HCT116 (cell line): Measurements from ENCODE around the gene DDX20. TPM values are rescaled to one million over a fixed set of nuclear protein-coding genes. Genes with fewer than 3 reads are reported as not detected.

Experiments used
- ATAC-seq: fragments of 200-7000 bp; cut with Tn5 transposase; 2 replicates; pipeline ENCODE4 v1.9.1; 2020; ENCODE audit warnings: mild to moderate bottlenecking, moderate library complexity
- Bru-seq: library from RNA; stranded (reverse); fragments of 400-500 nt; gene quantifications from one replicate; lab custom pipeline; 2021; lab: Mats Ljungman, UMichigan
- BruChase-seq, 2 experiments: library from RNA; stranded (reverse); fragments of 400-500 nt; gene quantifications; one replicate each; lab custom pipeline; 2021; lab: Mats Ljungman, UMichigan
- BruUV-seq: library from RNA; stranded (reverse); fragments of 400-500 nt; replicated peaks from 2 replicates; lab custom pipeline; 2021; lab: Mats Ljungman, UMichigan
- CTCF ChIA-PET: fragments of 300-600 bp; sonication (Branson Sonifier 250); formaldehyde crosslinking; loops from one replicate; lab custom pipeline; 2021; ENCODE audit warnings: antibody characterized with exemption; lab: Charles Lee
- POLR2A ChIA-PET: fragments of 300-600, 350-600 bp; sonication (Branson Sonifier 250); formaldehyde crosslinking; loops from one replicate; lab custom pipeline; 2021; ENCODE audit warnings: antibody characterized with exemption; lab: Charles Lee
- RAD21 ChIA-PET, 2 experiments: fragments of 300-600 bp; sonication (Branson Sonifier 250); formaldehyde crosslinking; loops; one replicate each; lab custom pipeline; 2023; ENCODE audit warnings: low total read pairs in 2 of 2; ENCODE audit not compliant: uncharacterized antibody in 2 of 2, unreplicated experiment in 2 of 2, low non-redundant PET in 1 of 2; lab: Charles Lee
- DNase-seq: peaks from one replicate; pipeline ENCODE4 v3.0.0-alpha.2; 2010; ENCODE audit warnings: low read depth, low spot score
- H2AFZ ChIP-seq: fragments of 200-600 bp; shearing (Covaris generic), sonication (generic); 2 replicates; pipeline ENCODE4 v1.6.1; 2017; ENCODE audit warnings: low read depth, mixed run types, mixed read lengths, antibody characterized with exemption, low read length; ENCODE audit not compliant: poor library complexity, severe bottlenecking
- H3K27ac ChIP-seq: 2 replicates; pipeline ENCODE4 v1.5.1; 2012; ENCODE audit warnings: low read depth, low read length
- H3K27me3 ChIP-seq: fragments of 200-600 bp; sonication (generic); 2 replicates; pipeline ENCODE4 v1.6.1; 2016; ENCODE audit warnings: mixed run types, low read length, mixed read lengths; ENCODE audit not compliant: insufficient read depth
- H3K36me3 ChIP-seq, 2 experiments: fragments of 200-500 bp in 1 of 2; fragments of 200-600 bp in 1 of 2; sonication (Bioruptor generic) in 1 of 2; sonication (generic) in 1 of 2; 2 replicates each; pipeline versions ENCODE4 v1.5.1 to v1.6.1; 2014 to 2016; ENCODE audit warnings: low read length in 2 of 2, inconsistent platforms in 1 of 2, mixed read lengths in 1 of 2, mixed run types in 1 of 2; ENCODE audit not compliant: insufficient read depth in 2 of 2, control insufficient read depth in 1 of 2
- H3K4me1 ChIP-seq, 2 experiments: fragments of 200-600 bp in 1 of 2; sonication (generic) in 1 of 2; 2 replicates each; pipeline versions ENCODE4 v1.5.1 to v1.6.1; 2012 to 2017; ENCODE audit warnings: low read length in 2 of 2, inconsistent platforms in 1 of 2, mild to moderate bottlenecking in 1 of 2, mixed read lengths in 1 of 2, mixed run types in 1 of 2, moderate library complexity in 1 of 2; ENCODE audit not compliant: insufficient read depth in 2 of 2, control insufficient read depth in 1 of 2
- H3K4me2 ChIP-seq: fragments of 200-600 bp; sonication (generic); 2 replicates; pipeline ENCODE4 v1.6.1; 2017; ENCODE audit warnings: mixed run types, low read length, mixed read lengths
- H3K4me3 ChIP-seq, 2 experiments: fragments of 200-600 bp in 1 of 2; sonication (generic) in 1 of 2; replicated peaks in 1 of 2; 2 replicates each; pipeline ENCODE4 v1.5.1; 2011 to 2016; ENCODE audit warnings: low read length in 2 of 2, control low read depth in 1 of 2, low read depth in 1 of 2, mild to moderate bottlenecking in 1 of 2, mixed read lengths in 1 of 2, mixed run types in 1 of 2
- H3K79me2 ChIP-seq: fragments of 200-600 bp; sonication (generic); 2 replicates; pipeline ENCODE4 v1.6.1; 2017; ENCODE audit warnings: mild to moderate bottlenecking, mixed run types, low read length, moderate library complexity, mixed read lengths; ENCODE audit not compliant: insufficient read depth
- H3K9ac ChIP-seq: fragments of 200-600 bp; sonication (generic); 2 replicates; pipeline ENCODE4 v1.6.1; 2016; ENCODE audit warnings: low read length, mixed read lengths
- H3K9me2 ChIP-seq: fragments of 200-600 bp; sonication (generic), shearing (Covaris generic); 2 replicates; pipeline ENCODE4 v1.6.1; 2017; ENCODE audit warnings: mixed run types, mild to moderate bottlenecking, moderate library complexity; ENCODE audit not compliant: insufficient read depth
- H3K9me3 ChIP-seq, 2 experiments: fragments of 200-500 bp in 1 of 2; fragments of 200-600 bp in 1 of 2; sonication (Bioruptor generic) in 1 of 2; sonication (generic) in 1 of 2; 2 replicates each; pipeline ENCODE4 v1.6.1; 2014 to 2017; ENCODE audit warnings: low read length in 2 of 2, mixed read lengths in 2 of 2, inconsistent platforms in 1 of 2, low read depth in 1 of 2, mild to moderate bottlenecking in 1 of 2, mixed run types in 1 of 2, moderate library complexity in 1 of 2; ENCODE audit not compliant: control insufficient read depth in 1 of 2, insufficient read depth in 1 of 2
- H4K20me1 ChIP-seq: fragments of 200-600 bp; sonication (generic), shearing (Covaris generic); 2 replicates; pipeline ENCODE4 v1.6.1; 2017; ENCODE audit warnings: mixed run types, mild to moderate bottlenecking, moderate library complexity; ENCODE audit not compliant: insufficient read depth
- CBX3 ChIP-seq: IDR thresholded peaks from 2 replicates; pipeline ENCODE4 v1.6.1; 2012; ENCODE audit warnings: low read depth
- CEBPB ChIP-seq: IDR thresholded peaks from 2 replicates; pipeline ENCODE4 v1.6.1; 2012; ENCODE audit warnings: low read depth
- CTCF ChIP-seq, 3 experiments: fragments of 200-600 bp in 1 of 3; sonication (generic) in 1 of 3; IDR thresholded peaks in 2 of 3; conservative IDR thresholded peaks in 1 of 3; 2 replicates each; pipeline ENCODE4 v1.5.1; 2012 to 2017; ENCODE audit warnings: low read depth in 2 of 3, low read length in 2 of 3, antibody characterized with exemption in 1 of 3, borderline replicate concordance in 1 of 3, control low read depth in 1 of 3, mild to moderate bottlenecking in 1 of 3, mixed read lengths in 1 of 3, mixed run types in 1 of 3, moderate library complexity in 1 of 3; ENCODE audit not compliant: insufficient read depth in 1 of 3
- EGR1 ChIP-seq: IDR thresholded peaks from 2 replicates; pipeline ENCODE4 v1.6.1; 2012; ENCODE audit warnings: low read depth
- EZH2 ChIP-seq: fragments of 200-600 bp; sonication (generic); IDR thresholded peaks from 2 replicates; pipeline ENCODE4 v1.6.1; 2017; ENCODE audit warnings: antibody characterized with exemption, mixed run types
- EZH2phosphoT487 ChIP-seq: fragments of 200-600 bp; IDR thresholded peaks from 2 replicates; pipeline ENCODE4 v1.6.1; 2018; ENCODE audit warnings: antibody characterized with exemption, borderline replicate concordance
- JUND ChIP-seq: IDR thresholded peaks from 2 replicates; pipeline ENCODE4 v1.6.1; 2012
- MAX ChIP-seq: IDR thresholded peaks from 2 replicates; pipeline ENCODE4 v1.6.1; 2012
- POLR2A ChIP-seq: IDR thresholded peaks from 2 replicates; pipeline ENCODE4 v1.7.0; 2011; ENCODE audit warnings: borderline replicate concordance; ENCODE audit not compliant: insufficient read depth, insufficient read length; ENCODE audit errors: extremely low read depth
- POLR2AphosphoS5 ChIP-seq: IDR thresholded peaks from 2 replicates; pipeline ENCODE4 v1.6.1; 2011; ENCODE audit warnings: mild to moderate bottlenecking, low read depth, low read length, moderate library complexity
- RAD21 ChIP-seq: IDR thresholded peaks from 2 replicates; pipeline ENCODE4 v1.6.1; 2012; ENCODE audit warnings: low read depth, mild to moderate bottlenecking
- SIN3A ChIP-seq: IDR thresholded peaks from 2 replicates; pipeline ENCODE4 v1.6.1; 2012; ENCODE audit warnings: low read depth
- SP1 ChIP-seq: IDR thresholded peaks from 2 replicates; pipeline ENCODE4 v1.6.1; 2012; ENCODE audit warnings: low read depth
- SRF ChIP-seq: IDR thresholded peaks from 2 replicates; pipeline ENCODE4 v1.6.1; 2012; ENCODE audit warnings: low read depth
- TCF7L2 ChIP-seq: IDR thresholded peaks from 2 replicates; pipeline ENCODE4 v1.7.0; 2011; ENCODE audit warnings: borderline replicate concordance, inconsistent platforms; ENCODE audit not compliant: insufficient read depth, insufficient read length; ENCODE audit errors: extremely low read depth
- YY1 ChIP-seq: IDR thresholded peaks from 2 replicates; pipeline ENCODE4 v1.6.1; 2011; ENCODE audit warnings: low read length, low read depth, moderate library complexity, mild to moderate bottlenecking; ENCODE audit not compliant: insufficient replicate concordance; ENCODE audit errors: extremely low read depth
- ZBTB33 ChIP-seq: IDR thresholded peaks from 2 replicates; pipeline ENCODE4 v1.6.1; 2011; ENCODE audit warnings: mild to moderate bottlenecking, low read length, moderate library complexity; ENCODE audit not compliant: insufficient replicate concordance; ENCODE audit errors: extremely low read depth
- ZFX ChIP-seq: fragments of 450-650 bp; IDR thresholded peaks from 2 replicates; pipeline ENCODE4 v1.6.1; 2017
- intact Hi-C: fragments of 100-400 bp; cut with micrococcal nuclease; formaldehyde crosslinking; loops from 2 replicates; pipeline ENCODE4 v1.10.0; 2022
- long read RNA-seq: library from polyadenylated mRNA; unstranded; transcript quantifications from one replicate; pipeline ENCODE4 v2.0.0, GENCODE V29; 2021; ENCODE audit not compliant: unreplicated experiment
- polyA plus RNA-seq: library from polyadenylated mRNA; unstranded; fragments of >200 nt; gene quantifications from 2 replicates; pipeline ENCODE4 v1.2.1, GENCODE V29; 2012; ENCODE audit warnings: missing spikeins
- total RNA-seq: library from RNA; stranded (reverse); gene quantifications from one replicate; pipeline ENCODE4 v1.2.1, GENCODE V29; 2021; ENCODE audit not compliant: unreplicated experiment

DDX20 gene
- total RNA-seq (14.9 TPM), Bru-seq, nascent RNA (percentile 85 among the genes with signal in this experiment), BruChase-seq, experiment 1, labeled RNA remaining after a 6-hour chase (percentile 74 among the genes with signal in this experiment), BruChase-seq, experiment 2, labeled RNA remaining after a 2-hour chase (percentile 91 among the genes with signal in this experiment)
- polyA plus RNA-seq, result 3.5 and 5.8 TPM in 2 replicates
- long read RNA-seq, full-length matches to known transcripts, result 34 of 47 reads
- long read RNA-seq, partial matches to known transcripts, result 4 of 47 reads
- long read RNA-seq, other reads (novel, unspliced or antisense), result 9 of 47 reads

GRCh38 chr1:111755331-111756123 lies at the start of gene DDX20:
DDX20 (plus strand) TSS chr1:111755901; CDS start chr1:111755925, 24 bp downstream.
- H3K9me2 ChIP-seq, result no peaks in the 10 kb centered on the region
- peak within 1 kb of the TSS; percentile 89 for H3K27ac ChIP-seq
- RAD21 ChIA-PET, result interaction anchor here (0.8 to 1.6 kb wide), 3 partner anchors 8 to 247 kb away, joined by 3 to 4 read pairs (median 3); partner anchors contain the start of gene INKA2 (in 1 of the 2)
- peak; percentile 86 for TF ChIP-seq SIN3A
- peak; percentile 86 for TF ChIP-seq MAX
- peak; percentile 79; the same call in 1 of the 2 replicates for TF ChIP-seq CBX3
- peak; percentile 90; the same call in 1 of the 2 replicates for TF ChIP-seq ZFX
- TF ChIP-seq CEBPB, result no peak
- peak; percentile 73 for TF ChIP-seq POLR2AphosphoS5
- TF ChIP-seq YY1, result peak; percentile 86
- TF ChIP-seq SP1, result peak; percentile 75
- TF ChIP-seq RAD21, result peak; percentile 70
- peak; percentile 70 for TF ChIP-seq POLR2A
- peak; percentile 96 for TF ChIP-seq ZBTB33
- peak; percentile 72 for TF ChIP-seq EGR1
- no peak; the same call in none of the 2 replicates for TF ChIP-seq JUND
- no peak for TF ChIP-seq SRF
- TF ChIP-seq CTCF (IDR thresholded peaks at IDR 0.05 in 2 of 3, conservative IDR thresholded peaks at IDR 0.05 in 1 of 3; ENCODE audit: borderline replicate concordance in 1 of 3, insufficient read depth in 1 of 3, low read depth in 2 of 3, low read length in 2 of 3), result peak; percentile 66 to 89 (median 85); a peak in 5 of 6 replicates
- TF ChIP-seq EZH2phosphoT487, result no peak
- TF ChIP-seq TCF7L2, result peak; percentile 86
- no peak for TF ChIP-seq EZH2
- H3K4me2 ChIP-seq, result peak within 1 kb of the TSS; percentile 84
- CTCF ChIA-PET, result interaction anchor here (0.7 to 2.6 kb wide), 9 partner anchors 8 to 274 kb away, joined by 4 to 8 read pairs (median 5); partner anchors contain the start of gene INKA2
- H3K4me1 ChIP-seq, result peaks cover 11 to 18% of the 10 kb centered on the region in 2 experiments
- H3K27me3 ChIP-seq, result no peaks in the 10 kb centered on the region
- H3K4me3 ChIP-seq, result peak within 1 kb of the TSS; percentile 68 to 83
- POLR2A ChIA-PET, result no interaction called here
- intact Hi-C loops, result loop anchor here (1.0 to 2.0 kb wide), 2 partner anchors 16 to 41 kb away; partner anchors contain the start of gene INKA2
- H3K9me3 ChIP-seq, result no peaks in the 10 kb centered on the region
- ATAC-seq (peak; percentile 89), DNase-seq (peak; percentile 92)
- peaks cover 38% of the 10 kb centered on the region for H3K79me2 ChIP-seq
- no TSS peak for BruUV-seq
- H3K9ac ChIP-seq, result peak within 1 kb of the TSS; percentile 90
- peaks cover 2 to 12% of the 10 kb centered on the region in 2 experiments; a peak in 2 of 4 replicates for H3K36me3 ChIP-seq
- H4K20me1 ChIP-seq, result no peaks in the 10 kb centered on the region
- H2AFZ ChIP-seq, result peak within 1 kb of the TSS; percentile 69
